Left ventricle myocardium superior (tissue), 1 donor: ENCODE results near the gene IL3RA. TPM values are rescaled to one million over a fixed set of nuclear protein-coding genes. Genes with fewer than 3 reads are reported as not detected.
"Not testable (repeated sequence)": the region's sequence is repeated elsewhere in the genome, so short reads cannot be mapped to it uniquely, and the experiment has no call there.

Experiments
- ATAC-seq: fragments of 200-7000 bp; cut with Tn5 transposase; one replicate; pipeline ENCODE4 v1.9.1; 2020; ENCODE audit warnings: mild to moderate bottlenecking, moderate library complexity
- DNase-seq: peaks from one replicate; pipeline ENCODE4 v3.0.0-alpha.2; 2020
- intact Hi-C: fragments of 100-400 bp; cut with micrococcal nuclease; formaldehyde crosslinking; loops from one replicate; pipeline ENCODE4 v1.11.0; 2022
- total RNA-seq: library from RNA; stranded (reverse); fragmentation: NEBNext Ultra II Directional; extraction: Animal tissue kit (Norgen Biotek cat#: 25700); gene quantifications from one replicate; pipeline ENCODE4 v1.2.1, GENCODE V29; 2021
- donor health status: DM: no; HTN: yes; CAD: no; lungs with severe emphysema.

IL3RA gene
- total RNA-seq, 1 donor from 2014 or later: 6.2 TPM

- intact Hi-C loops: no loop called here
- ATAC-seq: no peak
- DNase-seq: no peak
These were observed 11.0 kb upstream of the IL3RA start for GRCh38 chrX:1325515-1326116.

- DNase-seq: no peak
These were observed 8.8 kb upstream of the IL3RA start for GRCh38 chrX:1327651-1328304.

GRCh38 chrX:1330605-1331004, 6.0 kb upstream of the IL3RA start:
- DNase-seq: no peak
- ATAC-seq: no peak
- intact Hi-C loops: no loop called here

More at GRCh38 chrX:1327651-1328304, 8.8 kb upstream of the IL3RA start:
- intact Hi-C loops: no loop called here
- no peak for ATAC-seq

- intact Hi-C loops, DNase-seq, ATAC-seq: not testable (repeated sequence)
These were observed 4.2 kb upstream of the IL3RA start for GRCh38 chrX:1332433-1332832.

- DNase-seq (no peak), ATAC-seq (no peak)
- intact Hi-C loops: no loop called here
These were observed 1.7 kb upstream of the IL3RA start for GRCh38 chrX:1334854-1335253.

GRCh38 chrX:1336948-1337779, 579 bp downstream of the IL3RA start:
- peak; percentile 12 for DNase-seq
- intact Hi-C loops: no loop called here
- ATAC-seq: peak; percentile 13

GRCh38 chrX:1341545-1342184, 5.1 kb downstream of the IL3RA start:
- intact Hi-C loops: no loop called here
- DNase-seq (peak; percentile 22), ATAC-seq (no peak)

GRCh38 chrX:1349606-1350005, 13.0 kb downstream of the IL3RA start:
- ATAC-seq, DNase-seq, intact Hi-C loops: not testable (repeated sequence)

- ATAC-seq (no peak), DNase-seq (no peak)
- intact Hi-C loops: no loop called here
These were observed 15.6 kb downstream of the IL3RA start for GRCh38 chrX:1351981-1352714.

GRCh38 chrX:1354036-1355019, 17.7 kb downstream of the IL3RA start:
- DNase-seq (no peak), ATAC-seq (no peak)
- intact Hi-C loops: no loop called here

- intact Hi-C loops: no loop called here
- DNase-seq: no peak
- ATAC-seq: peak; percentile 36
These were observed 18.8 kb downstream of the IL3RA start for GRCh38 chrX:1355131-1356046.

GRCh38 chrX:1357993-1358392, 21.4 kb downstream of the IL3RA start:
- DNase-seq (no peak), ATAC-seq (no peak)
- intact Hi-C loops: no loop called here

- intact Hi-C loops: no loop called here
- DNase-seq (no peak), ATAC-seq (no peak)
These were observed 22.4 kb downstream of the IL3RA start for GRCh38 chrX:1358793-1359476.

- no peak for ATAC-seq
These were observed 22.9 kb downstream of the IL3RA start for GRCh38 chrX:1359477-1359873.

GRCh38 chrX:1360171-1360570, 23.6 kb downstream of the IL3RA start:
- intact Hi-C loops: no loop called here

More at GRCh38 chrX:1359477-1359873, 22.9 kb downstream of the IL3RA start:
- DNase-seq: no peak
- intact Hi-C loops: no loop called here

GRCh38 chrX:1361275-1361674, 24.7 kb downstream of the IL3RA start:
- intact Hi-C loops: no loop called here
- DNase-seq (no peak), ATAC-seq (no peak)

More at GRCh38 chrX:1360171-1360570, 23.6 kb downstream of the IL3RA start:
- DNase-seq (no peak), ATAC-seq (no peak)
